K562 (cell line): Measurements from ENCODE around the gene HEXD. TPM values are rescaled to one million over a fixed set of nuclear protein-coding genes. Genes with fewer than 3 reads are reported as not detected.

Experiments
- ATAC-seq: fragments of 200-7000 bp; cut with Tn5 transposase; 3 replicates; pipeline ENCODE4 v1.9.1; 2020; ENCODE audit warnings: moderate library complexity
- BruUV-seq: library from RNA; stranded (reverse); fragments of 400-500 nt; replicated peaks from 2 replicates; lab custom pipeline; 2021; lab: Mats Ljungman, UMichigan
- CTCF ChIA-PET: fragments of 300-600 bp; formaldehyde crosslinking; extraction: SDS; loops from one replicate; lab custom pipeline; 2021; ENCODE audit warnings: low intra/inter-chr PET ratio; lab: Yijun Ruan, JAX
- POLR2A ChIA-PET: fragments of 300-600, 350-650 bp; sonication (Branson Sonifier 250); formaldehyde crosslinking; extraction: SDS; loops from one replicate; lab custom pipeline; 2021; ENCODE audit warnings: antibody characterized with exemption, inconsistent platforms; lab: Yijun Ruan, JAX
- DNase-seq, 4 experiments: peaks; one replicate each; pipeline versions ENCODE4 v3.0.0 to v3.0.0-alpha.2; 2011 to 2018; ENCODE audit warnings: low spot score in 3 of 4, mixed read lengths in 3 of 4; ENCODE audit errors: extremely low read depth in 1 of 4
- FAIRE-seq: peaks from 2 replicates; lab custom pipeline; 2011; peaks lifted over from hg19 to GRCh38; lab: Jason Lieb, UNC
- H2AFZ ChIP-seq: 2 replicates; pipeline ENCODE4 v1.6.0; 2011; ENCODE audit warnings: low read depth, low read length, control low read depth, inconsistent platforms
- H3K27ac ChIP-seq: fragments of 200-600 bp; 3 replicates; pipeline ENCODE4 v1.8.0; 2011; ENCODE audit warnings: low read depth, mild to moderate bottlenecking, control low read depth, inconsistent platforms, low read length, moderate library complexity, mixed read lengths; ENCODE audit errors: extremely low read depth
- H3K27me3 ChIP-seq, 2 experiments: fragments of 300-600 bp in 1 of 2; 2 replicates in 1 of 2; 3 replicates in 1 of 2; pipeline versions ENCODE4 v1.6.0 to v1.8.0; 2011; ENCODE audit warnings: inconsistent platforms in 2 of 2, low read length in 2 of 2, mild to moderate bottlenecking in 1 of 2, mixed read lengths in 1 of 2, moderate library complexity in 1 of 2; ENCODE audit not compliant: control insufficient read depth in 2 of 2, insufficient read depth in 2 of 2
- H3K36me3 ChIP-seq: fragments of 300-600 bp; 3 replicates; pipeline ENCODE4 v1.8.0; 2011; ENCODE audit warnings: mild to moderate bottlenecking, low read length, inconsistent platforms; ENCODE audit not compliant: control insufficient read depth, insufficient read depth
- H3K4me1 ChIP-seq, 2 experiments: fragments of 200-600 bp in 1 of 2; replicated peaks in 1 of 2; 2 replicates in 1 of 2; 3 replicates in 1 of 2; pipeline versions ENCODE4 v1.5.1 to v1.8.0; 2011; ENCODE audit warnings: inconsistent platforms in 2 of 2, low read length in 2 of 2, mild to moderate bottlenecking in 1 of 2, mixed read lengths in 1 of 2, moderate library complexity in 1 of 2; ENCODE audit not compliant: control insufficient read depth in 2 of 2, insufficient read depth in 2 of 2
- H3K4me2 ChIP-seq: 2 replicates; pipeline ENCODE4 v1.6.1; 2011; ENCODE audit warnings: low read length, control low read depth, inconsistent platforms, mixed read lengths; ENCODE audit not compliant: insufficient read depth
- H3K4me3 ChIP-seq: fragments of 200-600 bp; sonication (generic), shearing (Covaris generic); 2 replicates; pipeline ENCODE4 v1.5.1; 2016; ENCODE audit warnings: control low read depth, inconsistent platforms
- H3K79me2 ChIP-seq: fragments of 200-600 bp; 3 replicates; pipeline ENCODE4 v1.8.0; 2011; ENCODE audit warnings: low read length, inconsistent platforms; ENCODE audit not compliant: control insufficient read depth, insufficient read depth
- H3K9ac ChIP-seq, 2 experiments: 2 replicates each; pipeline versions ENCODE4 v1.6.0 to v1.6.1; 2011; ENCODE audit warnings: low read depth in 2 of 2, low read length in 2 of 2, control low read depth in 1 of 2, inconsistent platforms in 1 of 2, mild to moderate bottlenecking in 1 of 2, mixed read lengths in 1 of 2; ENCODE audit not compliant: insufficient read depth in 1 of 2
- H3K9me1 ChIP-seq: one replicate; pipeline ENCODE4 v1.6.0; 2011; ENCODE audit warnings: inconsistent platforms, mild to moderate bottlenecking, low read length, moderate library complexity; ENCODE audit not compliant: control insufficient read depth, insufficient read depth
- H3K9me3 ChIP-seq: replicated peaks from 2 replicates; pipeline ENCODE4 v1.5.1; 2011; ENCODE audit warnings: low read depth, low read length, inconsistent platforms; ENCODE audit not compliant: control insufficient read depth, insufficient read depth
- H4K20me1 ChIP-seq: replicated peaks from 2 replicates; pipeline ENCODE4 v1.6.1; 2011; ENCODE audit warnings: low read length, inconsistent platforms, mixed read lengths; ENCODE audit not compliant: control insufficient read depth, insufficient read depth
- HES1 ChIP-seq: fragments of 450-650 bp; IDR thresholded peaks from 2 replicates; pipeline ENCODE4 v1.6.1; 2016; ENCODE audit warnings: low read depth, mild to moderate bottlenecking, moderate library complexity
- HMBOX1 ChIP-seq: sonication (generic); IDR thresholded peaks from 2 replicates; pipeline ENCODE4 v1.6.1; 2016
- HMG20B ChIP-seq: fragments of 250-450 bp; sonication (Bioruptor Pico); IDR thresholded peaks from 2 replicates; pipeline ENCODE4 v1.5.0; 2021; ENCODE audit warnings: mild to moderate bottlenecking
- MNT ChIP-seq, 2 experiments: fragments of 450-650 bp; conservative IDR thresholded peaks; 2 replicates each; pipeline ENCODE4 v1.6.1; 2017; ENCODE audit warnings: mild to moderate bottlenecking in 2 of 2, moderate library complexity in 2 of 2
- NBN ChIP-seq: fragments of 450-650 bp; IDR thresholded peaks from 2 replicates; pipeline ENCODE4 v1.6.1; 2016; ENCODE audit warnings: low read depth, mild to moderate bottlenecking
- NCOA1 ChIP-seq: fragments of 450-650 bp; IDR thresholded peaks from 2 replicates; pipeline ENCODE4 v1.6.1; 2016; ENCODE audit warnings: low read depth
- POLR3A ChIP-seq: IDR thresholded peaks from 2 replicates; pipeline ENCODE4 v1.6.1; 2011; ENCODE audit warnings: borderline replicate concordance, mild to moderate bottlenecking, moderate library complexity; ENCODE audit not compliant: insufficient read length, insufficient read depth; ENCODE audit errors: extremely low read depth
- POLR3G ChIP-seq: IDR thresholded peaks from 2 replicates; pipeline ENCODE4 v1.6.1; 2011; ENCODE audit not compliant: insufficient read length, insufficient replicate concordance; ENCODE audit errors: extremely low read depth
- RFX1 ChIP-seq: fragments of 450-650 bp; IDR thresholded peaks from 2 replicates; pipeline ENCODE4 v1.6.1; 2016; ENCODE audit warnings: mild to moderate bottlenecking, moderate library complexity
- SAFB ChIP-seq: fragments of 200-400 bp; formaldehyde crosslinking; IDR thresholded peaks from 2 replicates; pipeline ENCODE4 v1.6.1; 2017; ENCODE audit warnings: low read depth, low read length, borderline replicate concordance
- ZBTB11 ChIP-seq, 3 experiments: fragments of 200-800 bp in 1 of 3; fragments of 250-450 bp in 1 of 3; fragments of 450-650 bp in 1 of 3; sonication (Bioruptor Pico) in 1 of 3; sonication (Bioruptor generic) in 1 of 3; formaldehyde crosslinking in 1 of 3; IDR thresholded peaks; 2 replicates each; pipeline versions ENCODE4 v1.6.1 to v1.8.0; 2016 to 2022; ENCODE audit warnings: mild to moderate bottlenecking in 2 of 3, missing genetic modification characterization in 2 of 3, missing compliant biosample characterization in 1 of 3, moderate library complexity in 1 of 3
- ZNF282 ChIP-seq: sonication (generic); formaldehyde crosslinking; IDR thresholded peaks from 2 replicates; pipeline ENCODE4 v1.8.1; 2023; ENCODE audit warnings: missing genetic modification reagents
- ZNF41 ChIP-seq: fragments of 250-450 bp; sonication (Bioruptor Pico); conservative IDR thresholded peaks from 2 replicates; pipeline ENCODE4 v1.4.0; 2020; ENCODE audit warnings: mild to moderate bottlenecking
- WGBS: fragments of 100-300 bp; shearing (Covaris generic); methylation state at CpG from one replicate; pipeline ENCODE4 v1.1.6; 2016; ENCODE audit warnings: low coverage, mixed read lengths; ENCODE audit not compliant: insufficient coverage; ENCODE audit errors: missing lambda C conversion rate; 5-methylcytosine and 5-hydroxymethylcytosine counted together
- in situ Hi-C: fragments of 300-500 bp; cut with MboI; formaldehyde crosslinking; loops from 4 replicates; pipeline ENCODE4 v1.15.0; 2018; ENCODE audit warnings: inconsistent platforms, mixed read lengths
- intact Hi-C: fragments of 100-400 bp; cut with micrococcal nuclease; formaldehyde crosslinking; loops from 2 replicates; pipeline ENCODE4 v1.14.2; 2022
- polyA plus RNA-seq, 8 experiments: library from polyadenylated mRNA; depleted of rRNA in 4 of 8; stranded (reverse) in 5 of 8; unstranded in 3 of 8; fragments of >200 nt; fragmentation: Nextera tagmentation in 2 of 8; fragmentation: Illumina TruSeq in 1 of 8; extraction: Ambion mirVana in 2 of 8; extraction: Trizol in 1 of 8; gene quantifications; 2 replicates each; pipeline versions ENCODE4 v1.2.1 to v1.2.3, GENCODE V29; 2011 to 2014; ENCODE audit warnings: inconsistent platforms in 1 of 8, missing spikeins in 1 of 8
- total RNA-seq, 7 experiments: library from RNA; depleted of rRNA in 6 of 7; stranded (reverse); fragments of >200 nt in 6 of 7; fragmentation: Illumina TruSeq in 2 of 7; extraction: Trizol in 2 of 7; gene quantifications; 2 replicates each; pipeline versions ENCODE4 v1.2.1 to v1.2.3, GENCODE V29; 2011 to 2021; ENCODE audit warnings: low replicate concordance in 1 of 7

Gene HEXD
- total and polyA plus RNA-seq, 9 of the 15 experiments (the other 6 are each of a cell fraction or from before 2014, with no cell fraction given), result 1.0 to 25.3 (median 10.0) TPM

- ATAC-seq, result no peak
- H3K79me2 ChIP-seq, result peaks cover 35% of the 10 kb centered on the region
- H3K4me2 ChIP-seq, result peak overlapping the region; percentile 89
- peaks cover 23% of the 10 kb centered on the region for H3K36me3 ChIP-seq
- intact Hi-C loops, result loop anchor here (5.0 kb wide), 2 partner anchors 35 to 95 kb away; no protein-coding TSS in a partner anchor
- H2AFZ ChIP-seq, result peak overlapping the region; percentile 82
- no TSS peak for BruUV-seq
- peak in 2 of 4 experiments; percentile 30 to 83 for DNase-seq
- H3K9ac ChIP-seq, result peak overlapping the region in 1 of 2 experiments; percentile 96; a peak in 3 of 4 replicates
- no peaks in the 10 kb centered on the region for H3K9me1 ChIP-seq
- peaks cover 46 to 66% of the 10 kb centered on the region in 2 experiments for H3K4me1 ChIP-seq
- H3K9me3 ChIP-seq, result no peaks in the 10 kb centered on the region
- no peaks in the 10 kb centered on the region for H3K27me3 ChIP-seq
- H4K20me1 ChIP-seq, result no peaks in the 10 kb centered on the region
- 0% methylated on average over 10 of the region's 10 CpGs for WGBS
- H3K27ac ChIP-seq, result peak overlapping the region; percentile 97
- FAIRE-seq, result no peak
- ChIA-PET CTCF (no interaction called here), POLR2A (interaction anchor here (0.6 to 1.3 kb wide), 7 partner anchors 8 to 245 kb away, joined by 3 to 6 read pairs (median 4); partner anchors contain the start of genes CCDC57 and FOXK2)
- in situ Hi-C loops, result no loop called here
- peak overlapping the region; percentile 83 for H3K4me3 ChIP-seq
- TF ChIP-seq RFX1, result no peak
- TF ChIP-seq ZNF282 (CRISPR knock-in tag), result no peak
- no peak for TF ChIP-seq POLR3A
- 0 out of 2 replicates have a peak, but pooled peaks have one; percentile 4 for TF ChIP-seq NBN
- no peak for TF ChIP-seq NCOA1
- no peak for TF ChIP-seq POLR3G
- no peak for TF ChIP-seq HMG20B (CRISPR knock-in tag)
- TF ChIP-seq MNT (conservative IDR thresholded peaks at IDR 0.05), result no peak
- peak; percentile 94 for TF ChIP-seq HMBOX1
- TF ChIP-seq SAFB, result no peak
- no peak for TF ChIP-seq ZNF41 (CRISPR knock-in tag)
- TF ChIP-seq HES1, result no peak
- no peak; a peak in 1 of 6 replicates for TF ChIP-seq ZBTB11 (CRISPR knock-in tag; IDR thresholded peaks at IDR 0.05)
These were observed 39.2 kb downstream of the HEXD start for GRCh38 chr17:82457073-82457928.
